Gastroesophageal sphincter (tissue), 4 donors: ENCODE data around the gene MRPL44. TPM values are rescaled to one million over a fixed set of nuclear protein-coding genes. Genes with fewer than 3 reads are reported as not detected.
A peak's percentile ranks its signal among the peaks of the same experiment; 100 is the strongest.

ENCODE experiments used
- ATAC-seq: fragments of 150-250 bp; one replicate; pipeline ENCODE4 v1.9.1; 2016; ENCODE audit warnings: mild to moderate bottlenecking, moderate library complexity
- H3K27ac ChIP-seq, 4 donors: fragments of 200-600 bp; sonication (generic) in 3 of 4; 1 replicate in 3 of 4; 2 replicates in 1 of 4; pipeline ENCODE4 v1.5.1; 2016 to 2019
- H3K27me3 ChIP-seq: fragments of 200-600 bp; sonication (generic); one replicate; pipeline ENCODE4 v1.5.1; 2019
- H3K36me3 ChIP-seq, 2 donors: fragments of 200-600 bp; sonication (generic); one replicate each; pipeline ENCODE4 v1.5.1; 2019; ENCODE audit warnings: control low read depth in 1 of 2
- H3K4me1 ChIP-seq, 3 donors: fragments of 200-600 bp; sonication (generic); 1 replicate in 2 of 3; 2 replicates in 1 of 3; pipeline ENCODE4 v1.5.1; 2016 to 2019; ENCODE audit warnings: control low read depth in 2 of 3
- H3K4me3 ChIP-seq, 2 donors: fragments of 200-600 bp; sonication (generic); one replicate each; pipeline ENCODE4 v1.5.1; 2019; ENCODE audit warnings: mild to moderate bottlenecking in 1 of 2, moderate library complexity in 1 of 2
- H3K9me3 ChIP-seq, 3 donors: fragments of 200-600 bp; sonication (generic); one replicate each; pipeline ENCODE4 v1.5.1; 2017 to 2019; ENCODE audit warnings: control low read depth in 2 of 3
- EP300 ChIP-seq: sonication (generic); formaldehyde crosslinking; IDR thresholded peaks from one replicate; pipeline ENCODE4 v1.6.1; 2017; ENCODE audit warnings: antibody characterized with exemption, mild to moderate bottlenecking
- POLR2A ChIP-seq, 2 donors: fragments of 450-650 bp; IDR thresholded peaks; one replicate each; pipeline ENCODE4 v1.6.1; 2017; ENCODE audit warnings: antibody characterized with exemption in 2 of 2, mild to moderate bottlenecking in 2 of 2, moderate library complexity in 1 of 2
- POLR2AphosphoS5 ChIP-seq: sonication (generic); formaldehyde crosslinking; IDR thresholded peaks from one replicate; pipeline ENCODE4 v1.6.1; 2017; ENCODE audit warnings: antibody characterized with exemption
- WGBS, 2 donors: methylation state at CpG; one replicate each; pipeline ENCODE4 v1.1.5; 2018; ENCODE audit warnings: low coverage in 1 of 2; 5-methylcytosine and 5-hydroxymethylcytosine counted together
- total RNA-seq, 4 donors: library from RNA; depleted of rRNA; stranded (reverse); fragments of >200 nt; gene quantifications; one replicate each; pipeline ENCODE4 v1.1.0, GENCODE V29; 2016
- TF ChIP-seq, protein P1 (sequence below), 4 experiments: fragments of 200-600 bp in 2 of 4; fragments of 450-650 bp in 2 of 4; sonication (generic) in 1 of 4; IDR thresholded peaks; one replicate each; pipeline ENCODE4 v1.5.1; 2017 to 2019; ENCODE audit warnings: antibody characterized with exemption in 4 of 4, mild to moderate bottlenecking in 2 of 4, moderate library complexity in 2 of 4

Gene MRPL44
- total RNA-seq, 4 donors from 2014 or later, result 20.3 to 41.8 (median 23.5) TPM

DNA sequence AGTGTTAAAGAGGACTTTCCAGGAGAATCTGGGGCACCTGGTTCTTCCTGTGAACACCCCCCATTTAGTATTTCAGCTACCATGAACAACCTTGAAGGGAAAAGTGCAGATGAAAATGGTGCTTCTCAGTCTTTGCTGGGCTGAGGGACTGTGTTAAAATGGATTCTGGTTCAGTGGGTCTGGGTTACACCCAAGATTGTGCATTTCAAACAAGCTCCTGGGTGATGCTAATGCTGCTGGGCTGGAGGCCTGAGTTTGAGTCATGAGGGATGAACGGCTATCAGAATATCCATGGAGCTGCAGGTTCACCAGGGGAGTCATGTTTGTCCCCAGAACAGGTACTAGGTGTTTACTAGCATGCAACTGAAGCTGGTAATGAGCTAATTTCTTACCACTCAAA is 24.0 kb downstream of the MRPL44 start:
- H3K36me3 ChIP-seq, result peaks cover 0 to 19% of the 10 kb centered on the region in 2 donors
- TF ChIP-seq, protein P1, sequence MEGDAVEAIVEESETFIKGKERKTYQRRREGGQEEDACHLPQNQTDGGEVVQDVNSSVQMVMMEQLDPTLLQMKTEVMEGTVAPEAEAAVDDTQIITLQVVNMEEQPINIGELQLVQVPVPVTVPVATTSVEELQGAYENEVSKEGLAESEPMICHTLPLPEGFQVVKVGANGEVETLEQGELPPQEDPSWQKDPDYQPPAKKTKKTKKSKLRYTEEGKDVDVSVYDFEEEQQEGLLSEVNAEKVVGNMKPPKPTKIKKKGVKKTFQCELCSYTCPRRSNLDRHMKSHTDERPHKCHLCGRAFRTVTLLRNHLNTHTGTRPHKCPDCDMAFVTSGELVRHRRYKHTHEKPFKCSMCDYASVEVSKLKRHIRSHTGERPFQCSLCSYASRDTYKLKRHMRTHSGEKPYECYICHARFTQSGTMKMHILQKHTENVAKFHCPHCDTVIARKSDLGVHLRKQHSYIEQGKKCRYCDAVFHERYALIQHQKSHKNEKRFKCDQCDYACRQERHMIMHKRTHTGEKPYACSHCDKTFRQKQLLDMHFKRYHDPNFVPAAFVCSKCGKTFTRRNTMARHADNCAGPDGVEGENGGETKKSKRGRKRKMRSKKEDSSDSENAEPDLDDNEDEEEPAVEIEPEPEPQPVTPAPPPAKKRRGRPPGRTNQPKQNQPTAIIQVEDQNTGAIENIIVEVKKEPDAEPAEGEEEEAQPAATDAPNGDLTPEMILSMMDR (IDR thresholded peaks at IDR 0.05), result no peak
- TF ChIP-seq POLR2AphosphoS5, result no peak
- TF ChIP-seq EP300, result no peak
- TF ChIP-seq POLR2A (IDR thresholded peaks at IDR 0.05), result no peak
- no peaks in the 10 kb centered on the region for H3K27me3 ChIP-seq
- H3K4me1 ChIP-seq, result no peaks in the 10 kb centered on the region
- ATAC-seq, result no peak
- no peak overlapping the region for H3K27ac ChIP-seq
- H3K9me3 ChIP-seq, result no peaks in the 10 kb centered on the region
- WGBS, 2 donors, result 89% methylated on average over 1 of the region's 1 CpG; no CpG with 5 or more reads in 1 of the 2 donors
- no peak overlapping the region for H3K4me3 ChIP-seq

DNA sequence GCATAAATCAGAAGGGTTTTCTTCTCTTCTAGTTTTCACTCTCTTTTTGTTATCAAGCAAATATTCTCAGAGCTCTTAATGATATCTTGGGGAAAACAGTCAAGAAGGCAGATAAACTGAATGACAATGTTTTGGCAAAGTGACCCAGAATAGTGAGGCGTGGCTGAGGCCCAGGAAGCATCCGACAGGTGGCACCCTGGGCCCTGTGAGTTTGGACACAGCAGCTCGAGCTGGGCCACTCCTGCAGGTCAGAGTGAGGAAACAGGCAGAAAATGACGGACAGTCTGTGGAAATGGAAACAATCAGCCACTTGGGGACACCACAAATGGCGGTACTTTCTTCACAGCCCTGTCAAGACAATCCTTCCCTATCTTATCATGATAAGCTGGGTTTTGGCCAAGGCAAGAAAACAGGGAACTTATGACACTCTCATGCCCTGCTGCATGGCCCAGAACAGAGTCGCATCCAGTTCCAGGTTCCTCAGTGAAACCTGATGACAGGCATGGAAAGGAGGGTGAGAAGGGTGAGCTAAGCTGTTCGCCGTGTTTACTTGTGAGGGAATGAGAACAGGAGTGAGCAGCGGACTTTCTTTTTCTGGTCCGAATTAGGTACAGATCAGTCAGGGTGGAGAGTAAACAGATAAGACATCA is 32.1 kb downstream of the MRPL44 start:
- Histone ChIP-seq H3K27ac (no peak overlapping the region), H3K4me1 (peaks cover 0 to 6% (median 5%) of the 10 kb centered on the region in 3 donors), H3K9me3 (no peaks in the 10 kb centered on the region), H3K27me3 (no peaks in the 10 kb centered on the region), H3K36me3 (peaks cover 0 to 6% of the 10 kb centered on the region in 2 donors), H3K4me3 (no peak overlapping the region)
- ATAC-seq, result no peak
- TF ChIP-seq POLR2AphosphoS5 (no peak), EP300 (no peak), POLR2A (IDR thresholded peaks at IDR 0.05) (no peak)
- TF ChIP-seq, protein P1 (IDR thresholded peaks at IDR 0.05), result no peak
- WGBS, 2 donors, result 85 to 100% methylated on average over 2 to 9 of the region's 10 CpGs

DNA sequence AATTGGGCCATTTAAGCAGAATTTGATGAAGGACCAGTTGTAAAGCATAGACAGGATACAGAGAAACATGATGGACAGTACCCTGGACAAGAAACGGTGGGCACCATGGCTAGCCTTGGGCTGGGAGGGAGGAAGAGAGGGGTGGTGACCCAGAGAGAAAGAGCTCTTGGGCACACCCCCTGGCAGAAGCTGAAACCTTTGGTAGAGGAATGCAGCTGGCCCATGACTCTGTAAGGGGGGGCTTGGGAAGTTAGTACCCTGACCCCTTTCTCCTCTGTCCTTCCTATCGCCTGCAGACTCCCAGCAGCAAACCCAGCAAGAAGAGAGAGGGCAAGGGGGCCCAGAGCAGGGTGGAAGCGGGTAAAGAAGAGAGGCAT is 32.6 kb downstream of the MRPL44 start:
- Histone ChIP-seq H3K36me3 (peaks cover 0 to under 1% of the 10 kb centered on the region in 2 donors), H3K9me3 (no peaks in the 10 kb centered on the region), H3K4me3 (no peak overlapping the region), H3K27me3 (no peaks in the 10 kb centered on the region), H3K27ac (no peak overlapping the region), H3K4me1 (peaks cover 0 to 6% (median 5%) of the 10 kb centered on the region in 3 donors)
- TF ChIP-seq POLR2A (IDR thresholded peaks at IDR 0.05), result no peak
- TF ChIP-seq POLR2AphosphoS5, result no peak
- TF ChIP-seq, protein P1 (IDR thresholded peaks at IDR 0.05), result no peak
- no peak for TF ChIP-seq EP300
- no peak for ATAC-seq
- WGBS, 2 donors, result 71 to 79% methylated on average over 3 of the region's 3 CpGs

DNA sequence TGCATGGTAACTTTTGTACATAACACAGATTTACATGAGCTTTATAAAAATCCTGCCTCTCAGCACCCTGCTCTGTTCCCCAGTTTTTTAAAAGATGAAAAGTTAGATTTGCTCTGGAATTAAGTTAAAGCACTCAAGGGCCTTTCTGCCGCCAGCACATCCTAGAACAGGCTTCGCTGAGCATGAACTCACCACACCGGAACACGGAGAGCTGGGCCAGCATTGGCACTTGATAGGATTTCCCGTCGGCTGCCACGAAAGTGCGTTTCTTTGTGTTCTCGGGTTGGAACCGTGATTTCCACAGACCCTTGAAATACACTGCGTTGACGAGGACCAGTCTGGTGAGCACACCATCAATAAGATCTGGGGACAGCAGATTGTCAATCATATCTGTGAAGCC is 34.3 kb downstream of the MRPL44 start:
- no peak for ATAC-seq
- Histone ChIP-seq H3K27me3 (no peaks in the 10 kb centered on the region), H3K4me3 (no peak overlapping the region), H3K27ac (no peak overlapping the region), H3K4me1 (peaks cover 0 to 6% (median 5%) of the 10 kb centered on the region in 3 donors), H3K9me3 (no peaks in the 10 kb centered on the region), H3K36me3 (no peaks in the 10 kb centered on the region)
- no peak for TF ChIP-seq POLR2A (IDR thresholded peaks at IDR 0.05)
- no peak for TF ChIP-seq EP300
- TF ChIP-seq POLR2AphosphoS5, result no peak
- TF ChIP-seq, protein P1 (IDR thresholded peaks at IDR 0.05), result no peak
- WGBS, 2 donors, result 92 to 94% methylated on average over 9 to 10 of the region's 12 CpGs

DNA sequence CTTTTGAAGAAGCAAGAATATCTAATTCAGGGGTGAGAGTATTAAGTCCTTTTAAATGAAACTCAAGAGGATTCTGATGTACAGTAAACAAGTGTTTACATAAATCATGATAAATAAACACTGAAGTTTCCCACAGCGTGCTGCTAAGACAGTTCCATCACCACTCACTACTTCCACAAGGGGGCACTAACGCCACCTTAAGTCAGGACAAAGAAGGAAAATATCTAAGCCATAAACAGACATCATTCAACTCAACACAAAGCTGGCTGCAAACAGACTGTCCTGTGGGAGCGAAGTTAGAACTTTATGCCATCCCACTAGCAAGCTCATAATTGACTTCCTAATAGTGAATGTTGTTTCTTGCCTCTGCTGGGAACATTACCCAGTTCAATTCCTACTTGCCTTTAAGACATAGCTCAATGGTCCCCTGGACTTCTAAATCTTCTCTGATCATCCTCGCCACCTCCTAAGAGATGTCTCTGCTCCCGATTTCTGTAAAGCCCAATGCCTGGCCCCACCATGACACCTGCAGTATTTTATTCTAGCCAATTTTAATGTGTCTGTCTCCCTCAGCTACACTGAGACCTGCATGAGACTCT is 36.5 kb downstream of the MRPL44 start:
- Histone ChIP-seq H3K4me3 (no peak overlapping the region), H3K9me3 (no peaks in the 10 kb centered on the region), H3K27me3 (no peaks in the 10 kb centered on the region), H3K36me3 (no peaks in the 10 kb centered on the region), H3K27ac (no peak overlapping the region), H3K4me1 (peaks cover 0 to 6% (median 5%) of the 10 kb centered on the region in 3 donors)
- ATAC-seq, result peak; percentile 64
- TF ChIP-seq, protein P1 (IDR thresholded peaks at IDR 0.05), result peak; percentile 66 to 84 (median 81)
- no peak for TF ChIP-seq POLR2AphosphoS5
- TF ChIP-seq POLR2A (IDR thresholded peaks at IDR 0.05), result no peak
- no peak for TF ChIP-seq EP300
- WGBS, 2 donors, result 29 to 31% methylated on average over 5 of the region's 5 CpGs
